NB4 (cell line): ENCODE measurements around the gene AKAP6.

Experiments
- DNase-seq: peaks from one replicate; pipeline ENCODE4 v3.0.0; 2010; ENCODE audit warnings: low read depth
- H3K4me3 ChIP-seq: one replicate; pipeline ENCODE4 v1.5.1; 2011; ENCODE audit warnings: mild to moderate bottlenecking, low read depth, low read length, moderate library complexity
- CTCF ChIP-seq: IDR thresholded peaks from one replicate; pipeline ENCODE4 v1.5.1; 2012; ENCODE audit warnings: low read depth, low read length
- MYC ChIP-seq: IDR thresholded peaks from 2 replicates; pipeline ENCODE4 v1.6.1; 2011; ENCODE audit warnings: low read depth, low read length
- POLR2A ChIP-seq: IDR thresholded peaks from 2 replicates; pipeline ENCODE4 v1.6.1; 2011; ENCODE audit warnings: mild to moderate bottlenecking; ENCODE audit not compliant: insufficient read length; ENCODE audit errors: extremely low read depth
- TF ChIP-seq, protein P1 (sequence below): IDR thresholded peaks from 2 replicates; pipeline ENCODE4 v1.6.1; 2011; ENCODE audit warnings: low read depth, low read length

AKAP6 gene

DNA sequence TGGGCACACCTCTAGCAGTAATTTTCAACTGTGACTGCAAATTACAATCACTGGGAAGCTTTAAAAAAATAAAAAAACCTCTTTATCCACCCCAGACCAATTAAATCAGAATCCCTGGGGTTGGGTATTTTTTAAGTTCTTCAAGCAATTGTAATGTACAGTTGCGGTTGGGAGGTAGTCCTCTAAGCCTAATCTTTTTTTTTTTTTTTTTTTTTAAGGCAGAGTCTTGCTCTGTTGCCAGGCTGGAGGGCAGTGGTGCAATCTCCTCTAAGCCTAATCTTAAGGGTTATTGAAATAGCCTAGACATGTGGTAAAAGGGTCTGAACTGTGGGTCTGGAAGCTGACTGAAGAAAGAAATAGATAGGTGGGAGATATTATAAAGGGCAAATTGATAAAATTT, 230.5 kb downstream of the AKAP6 start:
- no peak overlapping the region for H3K4me3 ChIP-seq
- DNase-seq = no peak
- TF ChIP-seq CTCF (no peak), POLR2A (no peak), MYC (no peak)
- TF ChIP-seq, protein P1, sequence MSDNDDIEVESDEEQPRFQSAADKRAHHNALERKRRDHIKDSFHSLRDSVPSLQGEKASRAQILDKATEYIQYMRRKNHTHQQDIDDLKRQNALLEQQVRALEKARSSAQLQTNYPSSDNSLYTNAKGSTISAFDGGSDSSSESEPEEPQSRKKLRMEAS = no peak

- TF ChIP-seq POLR2A (no peak), CTCF (peak; percentile 84)
- H3K4me3 ChIP-seq = no peak overlapping the region
- peak; percentile 63 for DNase-seq
These were observed 231.2 kb downstream of the AKAP6 start for GRCh38 chr14:32560209-32560857.

DNA sequence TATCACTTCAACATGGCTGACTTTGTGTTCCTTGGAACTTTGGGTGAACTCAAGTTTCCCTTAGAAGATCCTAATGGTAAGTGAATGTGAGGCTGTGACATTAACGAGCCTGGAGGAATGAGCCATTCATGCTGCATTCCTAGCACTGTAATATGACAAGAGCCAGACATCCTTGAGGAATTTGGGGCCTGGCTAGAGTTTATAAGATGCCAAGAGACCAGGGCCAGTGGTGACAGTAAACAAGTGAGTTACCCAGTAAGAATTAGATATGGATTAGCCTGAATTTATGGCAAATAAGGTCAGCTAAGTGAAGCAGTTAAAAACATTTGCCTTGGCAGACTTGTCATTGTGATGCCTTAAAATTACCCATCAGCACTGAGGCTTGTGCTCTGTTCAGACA, 232.4 kb downstream of the AKAP6 start:
- no peak for DNase-seq
- no peak overlapping the region for H3K4me3 ChIP-seq
- TF ChIP-seq CTCF = no peak

GRCh38 chr14:32564596-32564995, 235.5 kb downstream of the AKAP6 start:
- H3K4me3 ChIP-seq = no peak overlapping the region
- TF ChIP-seq, protein P1 = no peak
- no peak for TF ChIP-seq POLR2A
- no peak for TF ChIP-seq CTCF
- TF ChIP-seq MYC = no peak
- DNase-seq = peak; percentile 16

DNA sequence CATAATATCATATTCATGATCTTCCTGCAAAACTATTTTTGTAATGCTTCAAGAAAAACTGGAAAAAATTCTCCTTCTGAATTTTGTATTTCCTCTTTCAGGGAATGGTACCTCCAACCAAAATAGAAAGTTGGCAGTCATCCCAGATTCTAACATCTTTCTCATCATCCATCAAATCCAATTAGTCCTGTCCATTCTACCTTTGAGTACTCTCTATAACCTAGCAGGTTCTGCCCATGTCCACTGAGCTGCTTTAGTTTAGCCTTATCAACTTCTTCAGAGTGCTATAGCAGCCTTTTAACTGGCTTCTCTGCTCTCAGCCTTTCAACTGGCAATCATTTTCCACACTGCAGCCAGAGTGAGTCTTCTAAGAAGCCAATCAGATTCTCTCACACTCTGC, 236.2 kb downstream of the AKAP6 start:
- no peak for DNase-seq
- H3K4me3 ChIP-seq = no peak overlapping the region
- no peak for TF ChIP-seq MYC
- TF ChIP-seq POLR2A = no peak
- TF ChIP-seq CTCF = no peak
- TF ChIP-seq, protein P1 = no peak

- TF ChIP-seq, protein P1 = no peak
- TF ChIP-seq MYC (no peak), CTCF (no peak), POLR2A (no peak)
- H3K4me3 ChIP-seq = no peak overlapping the region
- no peak for DNase-seq
These were observed 238.7 kb downstream of the AKAP6 start for GRCh38 chr14:32567543-32568384.
